Lower leg skin (tissue), 4 donors: ENCODE data around the gene CENPB. TPM values are rescaled to one million over a fixed set of nuclear protein-coding genes. Genes with fewer than 3 reads are reported as not detected.

Source experiments
- DNase-seq, 2 donors: peaks; one replicate each; pipeline ENCODE4 v3.0.0-alpha.2; 2019; ENCODE audit warnings: low spot score in 2 of 2
- H3K4me3 ChIP-seq: fragments of 200-600 bp; sonication (generic); 2 replicates; pipeline ENCODE4 v1.5.1; 2017; ENCODE audit warnings: mild to moderate bottlenecking, low read depth; ENCODE audit not compliant: poor library complexity, severe bottlenecking
- POLR2A ChIP-seq, 2 donors: fragments of 450-650 bp; IDR thresholded peaks; one replicate each; pipeline ENCODE4 v1.6.1; 2016 to 2017; ENCODE audit warnings: antibody characterized with exemption in 2 of 2, mild to moderate bottlenecking in 1 of 2, moderate library complexity in 1 of 2
- WGBS, 2 donors: methylation state at CpG; one replicate each; pipeline ENCODE4 v1.1.5; 2018; 5-methylcytosine and 5-hydroxymethylcytosine counted together
- intact Hi-C: fragments of 100-400 bp; cut with DNase I; formaldehyde crosslinking; loops from one replicate; pipeline ENCODE4 v1.15.0; 2023; ENCODE audit warnings: low total_unique reads
- total RNA-seq, 4 donors: library from RNA; depleted of rRNA; stranded (reverse); fragments of >200 nt; gene quantifications; one replicate each; pipeline ENCODE4 v1.1.0, GENCODE V29; 2016
- TF ChIP-seq, protein P1 (sequence below), 3 donors: fragments of 450-650 bp; IDR thresholded peaks; one replicate each; pipeline ENCODE4 v1.5.1; 2016; ENCODE audit warnings: antibody characterized with exemption in 3 of 3, mild to moderate bottlenecking in 3 of 3, moderate library complexity in 2 of 3

CENPB gene
- total RNA-seq, 4 donors from 2014 or later = 94.4 to 109 (median 99.8) TPM

DNA sequence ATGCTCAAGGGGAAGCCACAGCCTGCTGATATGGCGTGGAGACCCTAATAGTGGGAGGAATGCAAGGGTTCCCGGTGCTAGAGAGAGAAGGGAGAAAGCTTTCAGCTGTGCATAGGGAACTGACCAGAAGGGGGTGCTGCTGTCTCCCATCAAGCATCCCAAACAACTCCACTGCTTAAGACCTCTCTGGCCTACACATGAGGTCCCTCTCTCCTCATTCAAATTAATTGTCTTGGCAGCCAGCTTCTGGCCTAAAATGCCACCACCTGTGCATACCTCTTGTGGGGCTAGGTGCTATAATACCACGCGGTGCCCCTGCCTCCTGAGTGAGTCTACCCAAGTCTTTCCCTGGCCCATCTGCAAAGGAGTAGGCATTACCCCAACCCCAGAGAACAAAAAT, 33.4 kb downstream of the CENPB start:
- no peak overlapping the region for H3K4me3 ChIP-seq
- TF ChIP-seq, protein P1, sequence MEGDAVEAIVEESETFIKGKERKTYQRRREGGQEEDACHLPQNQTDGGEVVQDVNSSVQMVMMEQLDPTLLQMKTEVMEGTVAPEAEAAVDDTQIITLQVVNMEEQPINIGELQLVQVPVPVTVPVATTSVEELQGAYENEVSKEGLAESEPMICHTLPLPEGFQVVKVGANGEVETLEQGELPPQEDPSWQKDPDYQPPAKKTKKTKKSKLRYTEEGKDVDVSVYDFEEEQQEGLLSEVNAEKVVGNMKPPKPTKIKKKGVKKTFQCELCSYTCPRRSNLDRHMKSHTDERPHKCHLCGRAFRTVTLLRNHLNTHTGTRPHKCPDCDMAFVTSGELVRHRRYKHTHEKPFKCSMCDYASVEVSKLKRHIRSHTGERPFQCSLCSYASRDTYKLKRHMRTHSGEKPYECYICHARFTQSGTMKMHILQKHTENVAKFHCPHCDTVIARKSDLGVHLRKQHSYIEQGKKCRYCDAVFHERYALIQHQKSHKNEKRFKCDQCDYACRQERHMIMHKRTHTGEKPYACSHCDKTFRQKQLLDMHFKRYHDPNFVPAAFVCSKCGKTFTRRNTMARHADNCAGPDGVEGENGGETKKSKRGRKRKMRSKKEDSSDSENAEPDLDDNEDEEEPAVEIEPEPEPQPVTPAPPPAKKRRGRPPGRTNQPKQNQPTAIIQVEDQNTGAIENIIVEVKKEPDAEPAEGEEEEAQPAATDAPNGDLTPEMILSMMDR (IDR thresholded peaks at IDR 0.05) = no peak
- 44 to 47% methylated on average over 4 of the region's 4 CpGs for WGBS, 2 donors
- intact Hi-C loops = no loop called here
- DNase-seq = peak in 1 of 2 donors; percentile 57

DNA sequence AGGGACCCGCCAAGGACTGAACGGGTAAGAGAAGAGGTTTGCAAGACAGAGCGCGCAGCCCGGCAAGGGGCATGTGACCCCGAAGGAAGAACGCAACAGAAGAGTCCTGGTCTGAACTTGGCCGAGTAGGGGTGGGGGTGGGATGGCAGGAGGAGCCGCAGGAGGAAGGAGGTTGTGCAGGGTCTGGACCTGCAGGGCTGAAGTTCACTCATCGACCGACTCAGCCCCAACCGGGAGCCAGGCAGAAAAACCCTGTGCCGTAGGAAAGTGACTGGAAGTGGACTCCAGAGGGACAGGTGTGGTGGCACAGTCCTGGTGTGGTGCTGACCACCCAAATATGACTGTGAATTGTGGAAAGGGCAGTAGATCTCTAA, 34.2 kb downstream of the CENPB start:
- 41 to 45% methylated on average over 13 of the region's 13 CpGs for WGBS, 2 donors
- no peak for DNase-seq
- TF ChIP-seq, protein P1 (IDR thresholded peaks at IDR 0.05) = no peak
- no peak for TF ChIP-seq POLR2A (IDR thresholded peaks at IDR 0.05)
- no peak overlapping the region for H3K4me3 ChIP-seq
- intact Hi-C loops = no loop called here

DNA sequence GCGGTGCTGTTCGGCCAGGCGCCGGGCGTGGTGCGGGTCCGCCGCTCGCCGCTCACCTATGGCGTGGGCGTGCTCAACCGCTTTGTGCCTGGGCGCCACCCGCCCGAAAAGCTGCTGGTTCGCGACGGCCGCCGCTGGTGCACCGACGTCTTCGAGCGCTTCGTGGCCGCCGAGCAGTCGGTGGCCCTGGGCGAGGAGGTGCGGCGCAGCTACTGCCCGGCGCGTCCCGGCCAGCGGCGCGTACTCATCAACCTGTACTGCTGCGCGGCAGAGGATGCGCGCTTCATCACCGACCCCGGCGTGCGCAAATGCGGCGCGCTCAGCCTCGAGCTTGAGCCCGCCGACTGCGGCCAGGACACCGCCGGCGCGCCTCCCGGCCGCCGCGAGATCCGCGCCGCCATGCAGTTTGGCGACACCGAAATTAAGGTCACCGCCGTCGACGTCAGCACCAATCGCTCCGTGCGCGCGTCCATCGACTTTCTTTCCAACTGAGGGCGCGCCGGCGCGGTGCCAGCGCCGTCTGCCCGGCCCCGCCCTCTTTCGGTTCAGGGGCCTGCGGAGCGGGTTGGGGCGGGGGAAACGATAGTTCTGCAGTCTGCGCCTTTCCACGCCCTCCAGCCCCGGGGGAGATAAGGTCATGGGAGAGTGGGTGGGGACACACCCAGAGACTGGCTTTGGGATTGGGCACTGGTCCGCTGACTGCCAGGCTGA, 34.7 kb downstream of the CENPB start:
- no peak for TF ChIP-seq POLR2A (IDR thresholded peaks at IDR 0.05)
- TF ChIP-seq, protein P1 (IDR thresholded peaks at IDR 0.05) = no peak
- intact Hi-C loops = no loop called here
- 47 to 73% methylated on average over 60 to 77 of the region's 95 CpGs for WGBS, 2 donors
- peak in 1 of 2 donors; percentile 62 for DNase-seq
- H3K4me3 ChIP-seq = no peak overlapping the region

GRCh38 chr20:3751305-3751674, 35.2 kb downstream of the CENPB start:
- H3K4me3 ChIP-seq = no peak overlapping the region
- WGBS, 2 donors = 72% methylated on average over 15 to 31 of the region's 31 CpGs
- TF ChIP-seq, protein P1 (IDR thresholded peaks at IDR 0.05) = no peak
- no peak for TF ChIP-seq POLR2A (IDR thresholded peaks at IDR 0.05)
- no peak for DNase-seq
- intact Hi-C loops = no loop called here

- DNase-seq = no peak
- TF ChIP-seq, protein P1 (IDR thresholded peaks at IDR 0.05) = no peak
- no peak for TF ChIP-seq POLR2A (IDR thresholded peaks at IDR 0.05)
- intact Hi-C loops = no loop called here
- no peak overlapping the region for H3K4me3 ChIP-seq
- WGBS, 2 donors = 67 to 73% methylated on average over 34 to 45 of the region's 72 CpGs
Observed at GRCh38 chr20:3749689-3750531, 36.6 kb downstream of the CENPB start.
